GM12891 (cell line): Measurements from ENCODE around the gene BARHL2.

Experiments used
- DNase-seq: peaks from one replicate; pipeline ENCODE4 v3.0.0; 2011; ENCODE audit warnings: low spot score; ENCODE audit not compliant: insufficient read length
- FAIRE-seq: peaks from 2 replicates; lab custom pipeline; 2011; peaks lifted over from hg19 to GRCh38; lab: Jason Lieb, UNC
- PAX5 ChIP-seq: IDR thresholded peaks from 2 replicates; pipeline ENCODE4 v1.6.1; 2011; ENCODE audit warnings: low read length, moderate library complexity, mild to moderate bottlenecking; ENCODE audit not compliant: insufficient read depth, severe bottlenecking
- POLR2A ChIP-seq: IDR thresholded peaks from 2 replicates; pipeline ENCODE4 v1.6.1; 2011; ENCODE audit warnings: low read depth, low read length, control low read depth
- POLR2AphosphoS5 ChIP-seq: IDR thresholded peaks from 2 replicates; pipeline ENCODE4 v1.6.1; 2011; ENCODE audit warnings: low read depth, low read length, control low read depth
- POU2F2 ChIP-seq: IDR thresholded peaks from 2 replicates; pipeline ENCODE4 v1.6.1; 2011; ENCODE audit warnings: low read depth, mild to moderate bottlenecking, control low read depth, low read length, moderate library complexity
- SPI1 ChIP-seq: IDR thresholded peaks from 2 replicates; pipeline ENCODE4 v1.6.1; 2011; ENCODE audit warnings: low read depth, low read length, control low read depth
- TAF1 ChIP-seq: IDR thresholded peaks from 2 replicates; pipeline ENCODE4 v1.6.1; 2011; ENCODE audit warnings: low read depth, low read length, control low read depth

BARHL2 gene

DNA sequence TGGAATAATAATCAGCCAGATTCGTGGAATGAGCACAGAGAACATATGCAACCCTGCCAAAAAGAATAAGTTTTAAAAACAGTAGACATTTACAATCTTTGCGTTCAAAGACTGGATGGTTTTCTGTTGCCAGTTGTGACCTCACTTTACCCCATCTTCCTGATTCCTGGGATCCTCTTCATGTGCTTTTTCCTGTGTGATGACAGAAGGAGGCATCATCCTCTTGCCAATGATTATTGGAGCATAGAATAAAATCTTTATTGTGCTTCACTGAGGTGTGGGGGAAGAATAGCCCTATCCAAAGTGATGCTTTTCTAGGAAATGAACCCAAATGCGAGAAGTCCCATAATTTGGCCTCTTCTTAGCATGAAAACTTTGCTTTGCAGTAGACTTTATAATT lies 15.0 kb upstream of the BARHL2 start:
- no peak for TF ChIP-seq PAX5
- TF ChIP-seq POLR2A, result no peak
- TF ChIP-seq POU2F2, result no peak
- TF ChIP-seq SPI1, result no peak
- TF ChIP-seq POLR2AphosphoS5, result no peak
- no peak for TF ChIP-seq TAF1
- FAIRE-seq (no peak), DNase-seq (no peak)

DNA sequence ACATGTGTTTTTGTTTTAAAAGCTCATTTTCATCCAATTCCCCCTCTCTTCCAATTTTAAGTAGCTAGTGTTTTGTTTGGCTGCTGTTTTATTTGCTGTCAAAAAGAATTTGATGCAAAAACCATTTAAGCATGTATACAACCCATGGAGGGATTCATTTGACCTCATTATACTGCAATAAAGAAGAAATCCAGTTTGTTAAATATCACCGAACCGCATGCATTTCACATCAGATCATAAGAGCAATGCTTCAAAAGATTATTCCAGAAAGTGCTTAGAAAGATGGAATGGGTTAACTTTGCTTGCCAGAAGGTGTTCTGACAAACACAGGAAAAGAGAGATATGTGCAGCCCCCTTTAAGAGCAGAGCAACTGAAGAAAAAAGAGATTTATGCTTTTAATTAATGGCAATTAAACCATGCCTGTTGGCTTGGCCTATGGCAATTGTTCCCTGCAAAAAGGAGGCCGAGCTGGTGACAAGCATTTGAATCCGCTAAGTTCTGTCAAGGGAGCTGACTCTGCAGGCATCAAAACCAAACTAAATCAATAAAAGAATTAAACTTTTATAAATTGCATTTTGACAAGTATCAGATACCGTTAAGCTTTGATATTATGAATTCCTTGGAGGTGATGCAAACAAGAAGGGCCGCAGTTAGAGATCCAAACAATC lies 14.4 kb upstream of the BARHL2 start:
- TF ChIP-seq POLR2AphosphoS5 (no peak), PAX5 (no peak), POLR2A (no peak), TAF1 (no peak), SPI1 (no peak), POU2F2 (no peak)
- FAIRE-seq (no peak), DNase-seq (no peak)

DNA sequence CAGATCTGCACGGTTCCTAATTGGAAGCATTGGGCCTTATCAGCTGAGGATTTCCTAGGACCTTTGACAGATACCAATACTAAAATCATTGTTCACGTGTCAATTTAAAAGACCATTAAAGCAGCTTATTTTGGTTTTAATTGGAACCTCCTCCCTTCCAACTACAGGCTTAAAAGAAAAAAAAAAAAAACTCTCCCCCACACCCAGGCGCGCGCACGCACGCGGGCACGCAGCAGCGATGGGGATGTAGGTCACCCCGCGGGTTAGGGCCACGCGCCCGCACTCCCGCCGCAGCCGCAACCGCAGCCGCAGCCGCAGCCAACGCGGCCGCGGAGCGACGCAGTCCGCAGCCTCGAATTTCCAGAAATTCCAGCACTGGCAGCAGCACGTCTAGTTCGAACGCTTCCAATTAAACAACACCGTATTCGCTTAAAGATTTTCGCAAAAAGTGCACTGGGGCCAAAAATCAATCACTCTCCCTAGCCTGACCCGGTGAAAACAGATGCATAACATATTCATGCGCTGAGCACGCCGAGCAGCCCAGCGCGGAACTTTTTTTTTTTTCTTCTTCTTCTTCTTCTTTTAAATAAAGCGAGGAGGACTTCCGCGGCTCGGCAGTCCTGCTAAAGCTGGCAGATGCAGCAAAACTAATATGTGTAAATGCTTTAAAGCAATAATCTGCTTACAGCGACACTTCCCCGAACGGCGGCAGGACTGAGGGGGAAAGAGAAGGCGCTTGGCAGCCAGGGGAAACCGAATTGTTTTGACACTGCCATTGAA lies 13.3 kb upstream of the BARHL2 start:
- FAIRE-seq (no peak), DNase-seq (no peak)
- TF ChIP-seq PAX5, result no peak
- no peak for TF ChIP-seq POLR2AphosphoS5
- no peak for TF ChIP-seq POLR2A
- no peak for TF ChIP-seq POU2F2
- TF ChIP-seq TAF1, result no peak
- no peak for TF ChIP-seq SPI1

DNA sequence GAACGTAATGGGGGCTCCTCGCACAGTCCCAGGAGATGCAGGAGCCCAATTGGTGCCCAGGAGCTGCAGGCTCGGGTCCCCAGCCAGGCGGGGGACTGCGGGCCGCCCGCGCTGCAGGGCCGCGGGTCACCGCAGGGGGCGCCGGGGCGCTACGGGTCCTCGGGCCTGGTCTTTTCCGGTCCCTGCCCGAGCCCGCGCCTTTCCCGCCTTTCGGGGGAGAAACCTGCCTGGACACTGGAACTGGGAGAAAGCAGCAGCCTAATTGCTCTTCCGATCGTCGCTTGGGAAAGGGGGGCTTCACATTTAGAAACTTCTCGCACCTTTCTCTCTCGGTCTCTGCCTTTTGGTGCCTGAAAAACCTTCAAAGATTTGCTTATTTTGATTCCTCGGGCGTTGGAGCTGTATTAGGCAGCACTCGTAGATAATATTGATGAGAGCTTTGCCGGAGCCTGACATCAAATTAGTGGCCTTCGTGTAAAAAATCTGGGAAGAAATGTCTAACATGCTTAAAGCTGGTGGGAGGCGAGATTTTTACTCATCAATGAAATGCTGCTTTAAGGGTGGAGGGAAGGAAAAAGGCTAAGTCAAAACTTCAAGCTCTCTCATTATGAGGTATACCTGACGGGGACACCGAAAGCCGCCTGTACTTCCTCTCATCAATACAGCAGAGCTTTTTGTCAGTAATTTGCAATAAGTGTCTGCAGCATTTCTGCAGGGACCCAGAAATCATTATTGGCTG lies 12.6 kb upstream of the BARHL2 start:
- DNase-seq (no peak), FAIRE-seq (no peak)
- TF ChIP-seq TAF1 (no peak), POU2F2 (no peak), PAX5 (no peak)

DNA sequence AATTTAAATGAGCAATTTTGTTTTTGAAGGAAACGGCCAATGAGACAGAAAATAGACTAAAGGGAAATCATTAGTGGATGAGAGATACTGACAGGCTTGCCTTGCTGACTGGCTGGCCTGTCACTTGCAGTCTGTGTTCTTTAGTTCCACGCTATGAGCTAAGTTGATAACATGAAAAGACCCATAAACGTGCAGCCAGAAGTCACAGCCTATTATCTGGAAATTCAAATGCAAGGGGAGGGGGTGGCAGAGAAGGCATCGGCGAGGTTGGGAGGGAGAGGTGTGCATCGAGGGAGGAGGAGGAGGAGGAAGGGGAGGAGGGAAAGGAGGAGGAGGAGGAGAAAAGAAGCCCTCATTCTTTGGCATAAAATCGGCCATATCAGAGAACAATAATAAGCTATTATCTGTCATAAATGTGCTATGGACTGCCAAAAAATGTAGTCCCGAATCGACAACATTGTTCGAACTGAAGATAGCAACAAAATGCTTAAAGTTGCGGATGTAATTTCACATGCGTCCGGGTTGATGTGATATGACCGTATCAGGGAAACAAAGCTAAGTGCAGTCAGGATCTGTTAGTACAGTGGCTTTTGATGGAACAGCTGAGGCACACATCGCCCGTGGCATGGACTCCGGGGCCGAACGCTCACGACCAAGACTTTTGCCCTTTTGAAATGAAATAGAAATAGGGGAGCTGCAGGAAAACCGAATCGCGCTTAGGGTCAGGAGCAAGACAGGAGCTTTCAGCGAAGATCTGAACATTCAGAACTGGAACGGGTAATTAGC lies 11.6 kb upstream of the BARHL2 start:
- TF ChIP-seq PAX5 (no peak), POU2F2 (no peak), POLR2A (no peak), SPI1 (no peak)
- DNase-seq, result no peak
- no peak for FAIRE-seq

DNA sequence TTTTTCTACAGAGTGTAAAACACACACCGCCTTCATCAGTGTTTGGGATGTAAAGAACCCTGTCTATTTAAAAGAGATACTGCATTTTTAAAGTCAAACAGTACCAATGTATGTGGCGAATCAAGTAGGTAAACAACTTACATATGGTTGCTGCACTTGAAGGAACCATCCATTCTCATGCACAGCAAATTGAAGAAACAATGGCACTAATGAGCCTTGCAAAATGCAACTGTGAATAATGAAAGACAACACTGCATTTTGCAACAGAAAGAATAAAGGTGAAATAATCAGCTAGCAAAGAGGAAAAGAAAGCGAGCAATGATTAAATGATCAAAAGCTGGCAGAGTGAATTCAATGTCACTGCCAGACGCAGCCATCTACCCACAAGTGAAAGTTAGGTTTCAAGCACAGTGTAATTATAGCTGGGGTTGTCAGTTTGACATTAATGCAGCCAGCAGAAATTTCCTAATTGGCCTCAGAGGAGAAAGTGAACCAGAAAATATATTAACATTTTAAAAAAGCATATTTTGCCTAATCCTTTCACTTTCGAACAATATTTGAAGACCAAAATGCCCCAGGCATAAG lies 10.9 kb upstream of the BARHL2 start:
- no peak for TF ChIP-seq SPI1
- TF ChIP-seq TAF1, result no peak
- no peak for TF ChIP-seq POLR2AphosphoS5
- TF ChIP-seq POLR2A, result no peak
- no peak for TF ChIP-seq POU2F2
- TF ChIP-seq PAX5, result no peak
- no peak for FAIRE-seq
- DNase-seq, result no peak

DNA sequence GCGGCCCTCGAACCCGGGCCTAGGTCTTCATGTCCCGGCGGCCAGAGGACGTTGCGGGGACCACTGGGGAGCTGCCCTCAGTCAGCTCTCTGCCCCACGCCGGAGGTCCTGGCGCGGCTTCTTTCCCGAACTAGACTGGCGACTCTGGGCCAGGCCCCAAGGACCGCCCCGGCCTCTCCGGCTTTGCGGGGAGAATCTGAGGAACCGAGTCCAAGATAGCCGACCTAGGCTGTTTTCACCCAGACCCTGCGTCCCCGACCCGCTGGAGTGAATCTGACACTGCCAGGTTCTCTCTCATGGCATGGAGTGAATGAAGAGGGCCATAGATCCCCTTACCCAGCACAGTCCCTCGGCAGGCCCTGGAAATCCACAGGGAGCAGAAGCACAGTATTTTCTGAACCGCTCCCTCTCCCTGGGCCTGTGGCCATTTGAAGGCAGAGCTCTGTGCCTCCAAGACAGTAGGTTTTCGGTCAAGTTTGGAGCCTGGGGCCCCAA lies 9.9 kb upstream of the BARHL2 start:
- TF ChIP-seq SPI1, result no peak
- TF ChIP-seq POLR2AphosphoS5, result no peak
- no peak for TF ChIP-seq PAX5
- no peak for TF ChIP-seq POU2F2
- no peak for TF ChIP-seq TAF1
- TF ChIP-seq POLR2A, result no peak
- DNase-seq (no peak), FAIRE-seq (no peak)

DNA sequence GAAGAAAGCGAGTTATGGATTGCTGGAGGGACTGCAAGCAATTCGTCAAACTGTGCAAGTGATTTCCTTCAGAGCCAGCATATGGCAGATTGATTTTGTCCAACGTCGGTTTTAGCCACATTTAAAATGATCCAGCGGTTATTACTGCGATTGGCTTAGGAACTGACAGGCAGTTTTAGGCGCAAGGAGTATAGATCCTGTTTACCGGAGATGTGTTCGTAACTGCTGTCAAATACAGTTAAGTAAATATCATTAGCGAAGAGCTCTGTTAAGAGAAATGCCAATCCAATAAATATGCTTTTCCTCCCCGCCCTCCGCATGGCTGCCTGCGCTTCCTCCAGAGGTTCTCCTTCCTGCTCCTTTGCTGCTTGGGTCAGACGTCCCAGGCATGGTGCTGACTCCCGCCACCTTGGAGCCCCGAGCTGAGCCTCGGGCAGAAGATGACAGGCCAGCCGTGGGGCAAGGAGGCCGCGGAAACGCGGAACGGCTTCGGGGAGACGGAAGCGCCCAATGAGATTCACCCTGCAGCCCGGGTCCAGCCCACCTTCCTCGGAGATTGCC lies 9.4 kb upstream of the BARHL2 start:
- DNase-seq, result no peak
- no peak for TF ChIP-seq PAX5
- no peak for TF ChIP-seq SPI1
- TF ChIP-seq POLR2AphosphoS5, result no peak
- no peak for TF ChIP-seq TAF1
- TF ChIP-seq POU2F2, result no peak
- no peak for TF ChIP-seq POLR2A
- FAIRE-seq, result peak; percentile 23
